Ascending aorta (tissue), 2 donors: Measurements from ENCODE around the gene GALNT14. TPM values are rescaled to one million over a fixed set of nuclear protein-coding genes. Genes with fewer than 3 reads are reported as not detected.

Experiments
- DNase-seq, 2 donors: peaks; one replicate each; pipeline ENCODE4 v3.0.0-alpha.2; 2019; ENCODE audit warnings: low spot score in 2 of 2
- H3K27ac ChIP-seq, 2 donors: fragments of 200-600 bp; sonication (generic); one replicate each; pipeline ENCODE4 v1.5.1; 2016 to 2017; ENCODE audit warnings: mild to moderate bottlenecking in 1 of 2
- H3K27me3 ChIP-seq: fragments of 200-600 bp; sonication (generic); one replicate; pipeline ENCODE4 v1.5.1; 2017
- H3K36me3 ChIP-seq, 2 donors: fragments of 200-600 bp; sonication (generic); one replicate each; pipeline ENCODE4 v1.5.1; 2016
- H3K4me1 ChIP-seq, 2 donors: fragments of 200-600 bp; sonication (generic); one replicate each; pipeline ENCODE4 v1.5.1; 2016 to 2017; ENCODE audit warnings: mild to moderate bottlenecking in 1 of 2
- H3K4me3 ChIP-seq, 2 donors: fragments of 200-600 bp; sonication (generic); one replicate each; pipeline ENCODE4 v1.5.1; 2016 to 2017; ENCODE audit warnings: mild to moderate bottlenecking in 1 of 2
- H3K9me3 ChIP-seq, 2 donors: fragments of 200-600 bp; sonication (generic); one replicate each; pipeline ENCODE4 v1.5.1; 2016
- CTCF ChIP-seq, 3 experiments: fragments of 200-600 bp in 2 of 3; fragments of 450-650 bp in 1 of 3; sonication (generic) in 2 of 3; IDR thresholded peaks; one replicate each; pipeline ENCODE4 v1.5.1; 2016 to 2019; ENCODE audit warnings: antibody characterized with exemption in 3 of 3, mild to moderate bottlenecking in 1 of 3, moderate library complexity in 1 of 3
- intact Hi-C: fragments of 100-400 bp; cut with DNase I; formaldehyde crosslinking; loops from one replicate; pipeline ENCODE4 v1.15.1; 2023
- total RNA-seq: library from RNA; depleted of rRNA; stranded (reverse); fragments of >200 nt; gene quantifications from one replicate; pipeline ENCODE4 v1.1.0, GENCODE V29; 2016

Gene GALNT14
- total RNA-seq, 1 donor from 2014 or later: not detected

GRCh38 chr2:31132786-31133185, 5.5 kb downstream of the GALNT14 start:
- Histone ChIP-seq H3K36me3 (no peaks in the 10 kb centered on the region), H3K27me3 (no peaks in the 10 kb centered on the region), H3K4me3 (no peak overlapping the region), H3K4me1 (peaks cover 5 to 9% of the 10 kb centered on the region in 2 donors), H3K9me3 (no peaks in the 10 kb centered on the region), H3K27ac (no peak overlapping the region)
- no peak for DNase-seq
- no peak for TF ChIP-seq CTCF (IDR thresholded peaks at IDR 0.05)
- intact Hi-C loops: loop anchor here (10.0 kb wide), 1 partner anchor 968 kb away; no protein-coding TSS in a partner anchor

GRCh38 chr2:31131871-31132270, 6.4 kb downstream of the GALNT14 start:
- Histone ChIP-seq H3K36me3 (no peaks in the 10 kb centered on the region), H3K4me3 (no peak overlapping the region), H3K27me3 (no peaks in the 10 kb centered on the region), H3K27ac (no peak overlapping the region), H3K4me1 (no peaks in the 10 kb centered on the region), H3K9me3 (no peaks in the 10 kb centered on the region)
- DNase-seq: peak in 1 of 2 donors; percentile 16
- intact Hi-C loops: loop anchor here (10.0 kb wide), 1 partner anchor 967 kb away; no protein-coding TSS in a partner anchor
- TF ChIP-seq CTCF (IDR thresholded peaks at IDR 0.05): no peak

- Histone ChIP-seq H3K4me1 (no peaks in the 10 kb centered on the region), H3K27me3 (no peaks in the 10 kb centered on the region), H3K9me3 (no peaks in the 10 kb centered on the region), H3K36me3 (no peaks in the 10 kb centered on the region), H3K27ac (no peak overlapping the region), H3K4me3 (no peak overlapping the region)
- intact Hi-C loops: loop anchor here (10.0 kb wide), 1 partner anchor 965 kb away; no protein-coding TSS in a partner anchor
- no peak for TF ChIP-seq CTCF (IDR thresholded peaks at IDR 0.05)
- no peak for DNase-seq
These were observed 8.7 kb downstream of the GALNT14 start for GRCh38 chr2:31129375-31130171.

- TF ChIP-seq CTCF (IDR thresholded peaks at IDR 0.05): no peak
- no peak for DNase-seq
- intact Hi-C loops: no loop called here
- Histone ChIP-seq H3K4me3 (no peak overlapping the region), H3K4me1 (no peaks in the 10 kb centered on the region), H3K9me3 (no peaks in the 10 kb centered on the region), H3K27ac (no peak overlapping the region), H3K27me3 (no peaks in the 10 kb centered on the region), H3K36me3 (no peaks in the 10 kb centered on the region)
These were observed 10.3 kb downstream of the GALNT14 start for GRCh38 chr2:31127931-31128330.

- Histone ChIP-seq H3K4me3 (no peak overlapping the region), H3K27ac (no peak overlapping the region), H3K4me1 (no peaks in the 10 kb centered on the region), H3K36me3 (no peaks in the 10 kb centered on the region), H3K27me3 (no peaks in the 10 kb centered on the region), H3K9me3 (no peaks in the 10 kb centered on the region)
- intact Hi-C loops: no loop called here
- no peak for DNase-seq
- no peak for TF ChIP-seq CTCF (IDR thresholded peaks at IDR 0.05)
These were observed 12.1 kb downstream of the GALNT14 start for GRCh38 chr2:31125918-31126695.
